GM12891 (cell line): Measurements from ENCODE around the gene MTA2.

Experiments used
- POLR2A ChIP-seq: IDR thresholded peaks from 2 replicates; pipeline ENCODE4 v1.6.1; 2011; ENCODE audit warnings: low read depth, low read length, control low read depth
- POLR2AphosphoS5 ChIP-seq: IDR thresholded peaks from 2 replicates; pipeline ENCODE4 v1.6.1; 2011; ENCODE audit warnings: low read depth, low read length, control low read depth
- POU2F2 ChIP-seq: IDR thresholded peaks from 2 replicates; pipeline ENCODE4 v1.6.1; 2011; ENCODE audit warnings: low read depth, mild to moderate bottlenecking, control low read depth, low read length, moderate library complexity
- TAF1 ChIP-seq: IDR thresholded peaks from 2 replicates; pipeline ENCODE4 v1.6.1; 2011; ENCODE audit warnings: low read depth, low read length, control low read depth

DNA sequence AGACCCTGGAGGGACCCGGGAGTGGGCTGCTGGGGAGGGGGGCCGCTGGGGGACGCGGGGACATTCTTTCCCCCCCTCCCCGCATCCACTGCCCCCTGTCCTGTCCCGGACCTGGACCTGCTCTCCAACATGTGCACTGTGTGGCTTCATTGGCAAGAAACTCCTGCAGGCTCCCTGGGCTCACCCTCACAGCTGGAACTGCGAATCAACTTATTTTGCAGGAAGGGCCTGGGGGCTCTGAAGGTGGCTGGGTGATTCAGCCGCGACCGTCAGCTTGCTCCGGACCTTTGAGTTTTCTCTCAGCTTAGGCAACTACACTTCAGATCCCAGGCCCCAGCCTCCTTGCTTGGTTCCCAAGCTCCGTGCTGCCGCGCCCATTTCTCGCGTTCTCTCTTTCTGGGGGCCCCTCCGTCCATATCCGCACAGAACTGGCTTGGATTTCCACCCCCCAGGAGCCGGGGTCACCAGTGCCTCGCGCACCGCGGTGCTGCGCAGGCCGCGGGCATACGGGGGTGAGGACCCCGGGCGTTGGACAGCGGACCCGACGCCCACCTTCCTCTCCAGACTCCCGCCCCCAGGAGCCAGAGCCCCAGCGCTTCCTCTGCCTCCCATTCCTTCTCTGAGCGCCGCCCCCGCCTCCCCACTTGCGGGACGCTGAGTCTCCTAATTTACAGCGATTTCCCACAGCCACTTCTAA lies 54.6 kb downstream of the MTA2 start:
- TF ChIP-seq POLR2A (no peak), POLR2AphosphoS5 (no peak), TAF1 (no peak), POU2F2 (no peak)
